Hepatocyte (in vitro differentiated cells): ENCODE results near the gene METAP2. TPM values are rescaled to one million over a fixed set of nuclear protein-coding genes. Genes with fewer than 3 reads are reported as not detected.

ENCODE experiments used
- DNase-seq: peaks from one replicate; pipeline ENCODE4 v3.0.0-alpha.2; 2016; ENCODE audit warnings: low spot score
- H2AFZ ChIP-seq: fragments of 200-600 bp; sonication (generic); 2 replicates; pipeline ENCODE4 v1.6.0; 2016; ENCODE audit warnings: antibody characterized with exemption, mild to moderate bottlenecking
- H3K27ac ChIP-seq: fragments of 200-600 bp; sonication (generic); 2 replicates; pipeline ENCODE4 v1.5.1; 2016; ENCODE audit warnings: mild to moderate bottlenecking
- H3K27me3 ChIP-seq: fragments of 200-600 bp; sonication (generic); 2 replicates; pipeline ENCODE4 v1.6.1; 2016
- H3K36me3 ChIP-seq: fragments of 200-600 bp; sonication (generic); replicated peaks from 2 replicates; pipeline ENCODE4 v1.5.1; 2016; ENCODE audit warnings: low read depth; ENCODE audit not compliant: insufficient read depth
- H3K4me1 ChIP-seq: fragments of 200-600 bp; sonication (generic); 2 replicates; pipeline ENCODE4 v1.5.1; 2016; ENCODE audit warnings: mild to moderate bottlenecking, moderate library complexity; ENCODE audit not compliant: insufficient read depth
- H3K4me2 ChIP-seq: fragments of 200-600 bp; sonication (generic); 2 replicates; pipeline ENCODE4 v1.6.0; 2016
- H3K4me3 ChIP-seq: fragments of 200-600 bp; sonication (generic); 2 replicates; pipeline ENCODE4 v1.5.1; 2016; ENCODE audit warnings: mild to moderate bottlenecking
- H3K79me2 ChIP-seq: fragments of 200-600 bp; sonication (generic); 2 replicates; pipeline ENCODE4 v1.6.0; 2017; ENCODE audit warnings: mild to moderate bottlenecking
- H3K9me2 ChIP-seq: fragments of 200-600 bp; sonication (generic); replicated peaks from 2 replicates; pipeline ENCODE4 v1.6.0; 2017; ENCODE audit warnings: mild to moderate bottlenecking; ENCODE audit not compliant: insufficient read depth
- H3K9me3 ChIP-seq: fragments of 200-600 bp; sonication (generic); 2 replicates; pipeline ENCODE4 v1.5.1; 2016; ENCODE audit warnings: low read depth, mild to moderate bottlenecking
- H4K20me1 ChIP-seq: fragments of 200-600 bp; sonication (generic); 2 replicates; pipeline ENCODE4 v1.6.0; 2016; ENCODE audit warnings: mild to moderate bottlenecking; ENCODE audit not compliant: insufficient read depth, poor library complexity, severe bottlenecking
- CTCF ChIP-seq: fragments of 200-600 bp; sonication (generic); IDR thresholded peaks from 2 replicates; pipeline ENCODE4 v1.5.1; 2016; ENCODE audit warnings: antibody characterized with exemption, mild to moderate bottlenecking; ENCODE audit not compliant: poor library complexity
- EZH2 ChIP-seq: fragments of 200-600 bp; sonication (generic); IDR thresholded peaks from 2 replicates; pipeline ENCODE4 v1.6.1; 2016; ENCODE audit warnings: antibody characterized with exemption, mild to moderate bottlenecking, borderline replicate concordance
- EZH2phosphoT487 ChIP-seq: fragments of 200-600 bp; sonication (generic); IDR thresholded peaks from one replicate; pipeline ENCODE4 v1.6.1; 2018; ENCODE audit warnings: antibody characterized with exemption, mild to moderate bottlenecking, low read depth, moderate library complexity; ENCODE audit not compliant: unreplicated experiment, severe bottlenecking
- WGBS: methylation state at CpG from one replicate; pipeline ENCODE4 v1.1.6; 2016; ENCODE audit warnings: low lambda C conversion rate; ENCODE audit errors: missing lambda C conversion rate; 5-methylcytosine and 5-hydroxymethylcytosine counted together
- polyA plus RNA-seq: library from polyadenylated mRNA; unstranded; fragments of >200 nt; fragmentation: Nextera tagmentation; extraction: Ambion mirVana; gene quantifications from 2 replicates; pipeline ENCODE4 v1.2.1, GENCODE V29; 2016
- total RNA-seq: library from RNA; depleted of rRNA; stranded (reverse); fragments of >200 nt; gene quantifications from 2 replicates; pipeline ENCODE4 v1.2.3, GENCODE V29; 2014

Gene METAP2
- total RNA-seq, result 69.7 and 75.9 TPM in 2 replicates
- polyA plus RNA-seq, result 43.2 and 44.7 TPM in 2 replicates

GRCh38 chr12:95473884-95474659 lies at the start of gene METAP2:
Gene METAP2, plus strand, starts transcription at chr12:95474152. Its CDS starts 28 bp downstream, at chr12:95474180.
- H3K4me2 ChIP-seq, result peak within 1 kb of the TSS; percentile 86
- under 1% methylated on average over 48 of the region's 49 CpGs for WGBS
- H4K20me1 ChIP-seq, result peaks cover 21% of the 10 kb centered on the region
- peaks cover 14% of the 10 kb centered on the region for H3K4me1 ChIP-seq
- peak within 1 kb of the TSS; percentile 85 for H3K4me3 ChIP-seq
- H3K27ac ChIP-seq, result peak within 1 kb of the TSS; percentile 97
- no peaks in the 10 kb centered on the region for H3K36me3 ChIP-seq
- no peaks in the 10 kb centered on the region for H3K9me3 ChIP-seq
- no peak for TF ChIP-seq EZH2phosphoT487
- TF ChIP-seq EZH2, result no peak
- no peak for TF ChIP-seq CTCF
- no peaks in the 10 kb centered on the region for H3K27me3 ChIP-seq
- H3K79me2 ChIP-seq, result peaks cover 50% of the 10 kb centered on the region
- DNase-seq, result peak; percentile 97
- H2AFZ ChIP-seq, result peak within 1 kb of the TSS; percentile 89
- no peaks in the 10 kb centered on the region for H3K9me2 ChIP-seq

GRCh38 chr12:95424271-95424994 lies 49.5 kb upstream of the METAP2 start:
- Histone ChIP-seq H3K9me3 (no peaks in the 10 kb centered on the region), H4K20me1 (no peaks in the 10 kb centered on the region), H3K4me1 (no peaks in the 10 kb centered on the region), H2AFZ (no peak overlapping the region), H3K4me3 (no peak overlapping the region), H3K27me3 (no peaks in the 10 kb centered on the region), H3K27ac (no peak overlapping the region), H3K9me2 (no peaks in the 10 kb centered on the region), H3K79me2 (no peaks in the 10 kb centered on the region), H3K36me3 (no peaks in the 10 kb centered on the region), H3K4me2 (no peak overlapping the region)
- DNase-seq, result no peak
- WGBS, result 92% methylated on average over 8 of the region's 8 CpGs
- no peak for TF ChIP-seq CTCF
- TF ChIP-seq EZH2, result no peak
- TF ChIP-seq EZH2phosphoT487, result no peak

GRCh38 chr12:95429172-95429510 lies 44.8 kb upstream of the METAP2 start:
- Histone ChIP-seq H3K9me2 (no peaks in the 10 kb centered on the region), H3K4me1 (no peaks in the 10 kb centered on the region), H2AFZ (no peak overlapping the region), H3K4me2 (no peak overlapping the region), H4K20me1 (no peaks in the 10 kb centered on the region), H3K36me3 (no peaks in the 10 kb centered on the region), H3K27me3 (no peaks in the 10 kb centered on the region), H3K9me3 (no peaks in the 10 kb centered on the region), H3K4me3 (no peak overlapping the region), H3K79me2 (no peaks in the 10 kb centered on the region), H3K27ac (no peak overlapping the region)
- DNase-seq, result peak; percentile 11
- TF ChIP-seq CTCF (no peak), EZH2phosphoT487 (no peak)
- WGBS, result 86% methylated on average over 8 of the region's 8 CpGs
